Aorta (tissue), 5 donors: ENCODE results near the gene FBXL15. TPM values are rescaled to one million over a fixed set of nuclear protein-coding genes. Genes with fewer than 3 reads are reported as not detected.
A peak's percentile ranks its signal among the peaks of the same experiment; 100 is the strongest.

Experiments used
- ATAC-seq: fragments of 200-7000 bp; cut with Tn5 transposase; one replicate; pipeline ENCODE4 v1.9.1; 2022; ENCODE audit warnings: moderate library complexity; ENCODE audit not compliant: low FRiP score
- DNase-seq, 2 donors: peaks; one replicate each; pipeline ENCODE4 v3.0.0-alpha.2; 2020
- H3K27ac ChIP-seq, 2 donors: one replicate each; pipeline ENCODE4 v1.5.1; 2013; ENCODE audit warnings: low read length in 2 of 2, mild to moderate bottlenecking in 2 of 2, moderate library complexity in 2 of 2, control low read depth in 1 of 2, inconsistent platforms in 1 of 2, low read depth in 1 of 2
- H3K27me3 ChIP-seq, 2 donors: one replicate each; pipeline ENCODE4 v1.6.1; 2013; ENCODE audit warnings: control low read depth in 1 of 2, low read length in 1 of 2, mild to moderate bottlenecking in 1 of 2, moderate library complexity in 1 of 2; ENCODE audit not compliant: insufficient read depth in 2 of 2, control insufficient read depth in 1 of 2
- H3K36me3 ChIP-seq, 2 donors: one replicate each; pipeline ENCODE4 v1.6.1; 2013; ENCODE audit warnings: control low read depth in 1 of 2, low read length in 1 of 2, mild to moderate bottlenecking in 1 of 2; ENCODE audit not compliant: insufficient read depth in 2 of 2, control insufficient read depth in 1 of 2
- H3K4me1 ChIP-seq, 2 donors: one replicate each; pipeline ENCODE4 v1.6.1; 2013; ENCODE audit warnings: low read length in 2 of 2, control low read depth in 1 of 2, mild to moderate bottlenecking in 1 of 2, moderate library complexity in 1 of 2; ENCODE audit not compliant: insufficient read depth in 2 of 2, control insufficient read depth in 1 of 2
- H3K4me3 ChIP-seq, 2 donors: one replicate each; pipeline ENCODE4 v1.5.1; 2013; ENCODE audit warnings: low read length in 2 of 2, control low read depth in 1 of 2, mild to moderate bottlenecking in 1 of 2
- H3K9me3 ChIP-seq: one replicate; pipeline ENCODE4 v1.6.1; 2013; ENCODE audit warnings: mild to moderate bottlenecking, low read length; ENCODE audit not compliant: control insufficient read depth
- WGBS, 2 donors: extraction: QIAGEN DNeasy Blood & Tissue Kit; methylation state at CpG; one replicate each; pipeline ENCODE4 v1.1.7; 2013; 5-methylcytosine and 5-hydroxymethylcytosine counted together
- intact Hi-C, 2 donors: fragments of 100-400 bp; cut with DNase I; formaldehyde crosslinking; loops; one replicate each; pipeline versions ENCODE4 v1.14.2 to v1.15.0; 2022
- polyA plus RNA-seq, 2 donors: library from polyadenylated mRNA; stranded (reverse); fragments of 200-250 nt; gene quantifications; one replicate each; pipeline ENCODE4 v1.2.3, GENCODE V29; 2013
- total RNA-seq, 2 donors: library from RNA; stranded (reverse); fragmentation: NEBNext Ultra II Directional; extraction: Animal tissue kit (Norgen Biotek cat#: 25700); gene quantifications; one replicate each; pipeline ENCODE4 v1.2.1, GENCODE V29; 2021
- donor health status: healthy with polysubstance abuse.
- donor health status: Bipolar disorder and iron deficiency.
- donor health status: DM: no; HTN: no; CAD: no.
- donor health status: DM: no; HTN: no; CAD: no.
- donor health status: DM: yes; HTN: yes; CAD: no.

The FBXL15 gene
- total and polyA plus RNA-seq, 4 donors = 7.0 to 30.5 (median 10.4) TPM

DNA sequence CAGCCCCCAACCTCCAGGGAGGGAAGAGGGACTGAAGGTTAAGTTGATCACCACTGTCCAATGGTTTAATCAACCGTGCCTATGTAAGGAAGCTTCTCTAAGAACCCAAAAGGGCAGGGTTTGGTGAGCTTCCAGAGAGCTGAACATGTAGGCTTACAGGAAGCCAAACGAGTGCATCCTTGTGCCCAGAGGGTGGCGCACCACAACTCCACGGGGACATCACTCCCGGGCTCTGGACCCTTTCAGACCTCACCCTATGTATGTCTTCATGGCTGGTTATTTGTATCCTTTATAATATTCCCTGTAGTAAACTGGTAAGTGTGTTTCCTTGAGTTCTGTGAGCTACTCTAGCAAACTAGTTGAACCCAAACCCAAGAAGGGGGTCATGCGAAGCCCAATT, 36.6 kb upstream of the FBXL15 start:
- intact Hi-C loops = no loop called here
- Histone ChIP-seq H3K36me3 (peaks cover 0 to 14% of the 10 kb centered on the region in 2 donors), H3K4me3 (no peak overlapping the region), H3K4me1 (no peaks in the 10 kb centered on the region), H3K27me3 (no peaks in the 10 kb centered on the region), H3K27ac (no peak overlapping the region), H3K9me3 (no peaks in the 10 kb centered on the region)
- 43 to 46% methylated on average over 6 of the region's 6 CpGs for WGBS, 2 donors
- DNase-seq = no peak
- no peak for ATAC-seq

DNA sequence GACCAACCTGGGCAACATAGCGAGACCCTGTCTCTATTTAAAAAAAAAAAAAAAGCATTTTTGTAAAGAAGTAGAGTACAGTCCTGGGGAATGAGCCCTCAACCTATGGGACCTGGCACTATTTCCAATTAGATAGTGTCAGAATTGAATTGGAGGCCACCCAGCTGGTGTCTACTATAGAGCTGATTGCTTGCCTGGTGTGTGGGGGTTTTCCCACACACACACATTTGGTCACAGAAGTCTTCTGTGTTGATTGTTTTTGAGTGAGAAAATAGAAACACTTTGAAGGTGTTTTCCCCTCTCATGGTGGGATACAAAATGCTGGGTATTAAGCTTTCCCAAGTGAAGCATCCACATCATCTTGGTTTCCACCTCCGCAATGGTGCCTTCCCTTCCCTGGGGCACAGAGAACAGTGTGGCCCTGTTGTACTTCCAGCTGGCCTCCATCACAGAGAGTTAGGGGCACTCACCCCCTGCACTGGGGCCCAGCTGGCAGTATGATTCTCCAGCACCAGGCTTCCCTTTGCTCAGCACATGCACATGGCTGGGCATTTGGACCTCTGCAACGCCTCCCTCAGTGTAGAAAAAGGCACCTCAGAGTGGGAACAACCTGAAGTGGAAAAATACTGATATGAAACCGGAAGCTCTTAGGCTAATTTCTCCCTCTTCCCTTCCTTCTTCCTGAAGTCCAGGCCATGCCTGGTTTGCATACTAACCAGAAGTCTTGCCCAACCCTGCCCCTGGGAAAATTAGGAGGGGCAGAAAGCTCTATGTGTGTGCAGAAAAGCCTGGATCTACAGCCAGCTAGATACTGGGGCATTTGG, 35.8 kb upstream of the FBXL15 start:
- Histone ChIP-seq H3K27me3 (no peaks in the 10 kb centered on the region), H3K36me3 (peaks cover 0 to 8% of the 10 kb centered on the region in 2 donors), H3K27ac (no peak overlapping the region), H3K9me3 (no peaks in the 10 kb centered on the region), H3K4me3 (no peak overlapping the region), H3K4me1 (no peaks in the 10 kb centered on the region)
- intact Hi-C loops = no loop called here
- no peak for ATAC-seq
- 61 to 62% methylated on average over 4 of the region's 4 CpGs for WGBS, 2 donors
- DNase-seq = no peak

DNA sequence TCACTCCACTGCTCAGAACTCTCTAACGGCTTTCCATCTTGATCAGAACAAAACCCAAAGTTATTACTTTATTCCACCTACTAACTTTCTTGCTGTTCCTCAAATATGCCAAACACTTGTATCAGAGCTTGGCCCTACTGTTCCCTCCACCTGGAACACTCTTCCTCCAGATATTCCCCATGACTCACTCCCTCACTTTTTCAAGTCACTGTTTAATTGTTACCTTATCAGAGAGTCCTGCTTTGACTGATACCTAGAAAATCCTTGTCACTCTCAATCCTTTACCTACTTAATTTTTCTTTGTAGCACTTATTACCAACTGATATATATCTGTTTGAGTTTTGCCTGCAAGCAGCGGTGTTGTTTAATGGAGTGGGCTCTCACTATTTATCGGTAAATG, 30.7 kb upstream of the FBXL15 start:
- DNase-seq (no peak), ATAC-seq (no peak)
- no peaks in the 10 kb centered on the region for H3K9me3 ChIP-seq
- no peaks in the 10 kb centered on the region for H3K36me3 ChIP-seq
- intact Hi-C loops = loop anchor here in 1 of 2 donors (5.0 to 10.0 kb wide), 2 partner anchors 192 to 235 kb away; partner anchors contain the start of gene NOLC1
- no peaks in the 10 kb centered on the region for H3K4me1 ChIP-seq
- no peaks in the 10 kb centered on the region for H3K27me3 ChIP-seq
- no peak overlapping the region for H3K27ac ChIP-seq
- 87 to 96% methylated on average over 3 of the region's 3 CpGs for WGBS, 2 donors
- H3K4me3 ChIP-seq = no peak overlapping the region

DNA sequence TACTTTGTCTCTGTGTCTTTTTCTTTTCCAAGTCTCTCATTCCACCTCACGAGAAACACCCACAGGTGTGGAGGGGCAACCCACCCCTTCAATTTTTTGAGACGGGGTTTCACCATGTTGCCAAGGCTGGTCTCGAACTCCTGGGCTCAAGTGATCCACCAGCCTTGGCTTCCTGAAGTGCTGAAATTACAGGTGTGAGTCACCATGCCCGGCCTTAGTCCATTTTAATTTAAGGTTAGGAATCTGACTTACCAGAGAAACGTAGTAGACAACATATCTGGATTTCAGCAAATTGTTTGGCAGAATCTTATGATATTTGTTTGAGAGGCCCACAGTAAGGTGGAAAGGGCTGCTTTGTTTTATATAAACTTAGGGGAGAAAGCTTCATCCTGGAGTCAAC, 28.3 kb upstream of the FBXL15 start:
- no peak overlapping the region for H3K4me3 ChIP-seq
- DNase-seq (peak in 1 of 2 donors; percentile 1), ATAC-seq (no peak)
- H3K27me3 ChIP-seq = no peaks in the 10 kb centered on the region
- 86 to 92% methylated on average over 5 of the region's 5 CpGs for WGBS, 2 donors
- intact Hi-C loops = loop anchor here in 1 of 2 donors (5.0 to 10.0 kb wide), 2 partner anchors 190 to 238 kb away; partner anchors contain the start of gene NOLC1
- no peaks in the 10 kb centered on the region for H3K4me1 ChIP-seq
- H3K36me3 ChIP-seq = no peaks in the 10 kb centered on the region
- H3K27ac ChIP-seq = no peak overlapping the region
- H3K9me3 ChIP-seq = no peaks in the 10 kb centered on the region

DNA sequence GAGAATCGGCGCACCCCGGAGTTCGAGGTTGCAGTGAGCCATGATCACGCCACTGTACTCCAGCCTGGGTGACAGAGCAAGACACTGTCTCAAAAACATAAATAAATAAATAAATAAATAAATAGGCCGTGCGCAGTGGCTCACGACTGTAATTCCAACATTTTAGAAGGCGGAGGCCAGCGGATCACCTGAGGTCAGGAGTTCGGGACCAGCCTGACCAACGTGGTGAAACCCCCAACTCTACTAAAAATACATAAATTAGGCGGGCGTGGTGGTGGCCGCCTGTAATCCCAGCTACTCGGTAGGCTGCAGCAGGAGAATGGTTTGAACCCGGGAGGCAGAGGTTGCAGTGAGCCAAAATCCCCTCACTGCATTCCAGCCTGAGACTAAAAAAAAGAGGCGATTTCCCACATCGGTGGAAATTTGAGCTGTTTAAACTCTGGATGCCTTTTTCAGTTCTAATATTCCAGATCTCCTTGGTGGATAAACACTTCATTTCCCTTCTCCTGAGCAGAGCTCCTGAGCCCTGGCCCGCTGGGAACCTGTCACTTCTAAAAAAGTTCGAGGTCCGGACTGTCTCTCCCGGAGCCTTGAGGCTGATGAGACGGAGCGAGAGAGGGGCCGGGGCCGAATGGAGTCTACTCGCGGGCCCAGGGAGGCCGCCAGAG, 27.1 kb upstream of the FBXL15 start:
- intact Hi-C loops = loop anchor here in 1 of 2 donors (2.0 to 10.0 kb wide), 3 partner anchors 27 to 239 kb away; partner anchors contain the start of genes FBXL15 and NOLC1
- ATAC-seq = no peak
- Histone ChIP-seq H3K27ac (peak overlapping the region in 1 of 2 donors; percentile 21), H3K36me3 (no peaks in the 10 kb centered on the region), H3K4me1 (no peaks in the 10 kb centered on the region), H3K9me3 (no peaks in the 10 kb centered on the region), H3K27me3 (no peaks in the 10 kb centered on the region), H3K4me3 (peak overlapping the region in 1 of 2 donors; percentile 32)
- 33 to 36% methylated on average over 30 of the region's 30 CpGs for WGBS, 2 donors
- peak in 1 of 2 donors; percentile 68 for DNase-seq

DNA sequence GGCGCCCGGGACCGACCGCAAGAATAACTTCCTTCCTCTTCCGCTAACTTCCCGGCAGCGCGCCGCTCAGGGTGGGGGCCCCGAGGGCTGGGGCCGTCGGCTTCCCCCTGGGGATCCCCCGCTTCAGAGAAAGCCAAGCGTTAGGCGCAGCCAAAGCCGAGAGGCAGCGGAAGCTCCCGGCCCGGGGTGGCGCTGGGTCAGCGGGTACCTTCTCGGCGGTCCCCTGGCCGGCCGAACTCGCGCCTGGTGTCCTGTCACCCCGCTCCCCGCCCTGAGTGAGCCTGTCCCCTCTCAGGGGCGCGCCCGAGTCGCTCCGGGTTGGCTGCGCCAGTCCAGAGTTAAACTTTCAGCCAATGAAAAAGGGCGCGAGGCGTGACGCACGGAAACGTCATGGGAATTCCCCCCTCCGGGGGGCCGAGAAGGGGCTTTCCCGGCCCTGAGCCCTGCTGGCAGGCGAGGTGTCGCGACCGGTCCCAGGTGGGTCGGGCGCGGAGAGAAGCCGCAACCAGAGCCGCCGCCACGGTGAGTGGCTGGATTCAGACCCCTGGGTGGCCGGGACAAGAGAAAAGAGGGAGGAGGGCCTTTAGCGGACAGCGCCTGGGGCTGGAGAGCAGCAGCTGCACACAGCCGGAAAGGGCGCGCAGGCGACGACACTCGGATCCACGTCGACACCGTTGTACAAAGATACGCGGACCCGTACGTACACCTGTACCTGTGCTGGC, 26.4 kb upstream of the FBXL15 start:
- Histone ChIP-seq H3K4me1 (no peaks in the 10 kb centered on the region), H3K9me3 (no peaks in the 10 kb centered on the region), H3K36me3 (no peaks in the 10 kb centered on the region), H3K27ac (peak overlapping the region in 1 of 2 donors; percentile 64), H3K4me3 (peak overlapping the region; percentile 29 to 32), H3K27me3 (no peaks in the 10 kb centered on the region)
- WGBS, 2 donors = 0 to 1% methylated on average over 68 to 71 of the region's 71 CpGs
- intact Hi-C loops = loop anchor here in 1 of 2 donors (2.0 to 10.0 kb wide), 3 partner anchors 27 to 239 kb away; partner anchors contain the start of genes FBXL15 and NOLC1
- peak; percentile 95 for ATAC-seq
- DNase-seq = peak; percentile 98 to 99

DNA sequence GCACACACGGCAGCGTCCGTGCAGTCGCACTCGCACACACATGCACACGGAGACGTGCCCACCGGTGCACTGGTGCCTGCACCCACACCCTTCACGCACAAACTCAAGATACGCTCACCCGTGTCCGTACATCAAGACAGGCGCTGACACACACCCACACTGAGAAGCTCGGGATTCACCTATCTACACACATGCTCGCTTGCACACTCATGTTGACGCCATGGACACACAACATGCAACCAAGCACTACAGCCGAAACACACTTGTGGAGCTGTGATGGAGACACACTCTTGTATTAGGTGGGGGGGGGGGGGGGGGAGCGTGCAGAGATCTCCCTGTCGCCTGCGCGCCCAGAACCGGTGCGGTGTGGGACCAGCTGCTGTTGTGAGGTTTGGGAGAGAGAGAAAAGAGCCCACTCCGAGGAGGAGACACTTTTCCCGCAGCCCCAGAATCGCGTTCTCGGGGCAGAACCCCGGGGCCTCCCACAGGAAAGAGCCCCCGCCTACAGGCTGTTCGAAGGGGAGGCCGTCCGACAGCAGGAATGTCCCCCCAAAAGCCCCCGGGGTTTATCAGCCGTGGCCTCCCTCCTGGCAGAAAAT, 25.7 kb upstream of the FBXL15 start:
- WGBS, 2 donors = 0 to 1% methylated on average over 35 of the region's 35 CpGs
- intact Hi-C loops = loop anchor here (1.0 to 10.0 kb wide), 6 partner anchors 26 to 240 kb away; partner anchors contain the start of genes ACTR1A (in 1 of the 2), ELOVL3 (in 1 of the 2), FBXL15 (in 1 of the 2) and NOLC1 (in 1 of the 2)
- peak overlapping the region; percentile 51 to 64 for H3K27ac ChIP-seq
- ATAC-seq (peak; percentile 8), DNase-seq (peak in 1 of 2 donors; percentile 83)
- H3K36me3 ChIP-seq = no peaks in the 10 kb centered on the region
- no peaks in the 10 kb centered on the region for H3K9me3 ChIP-seq
- H3K4me1 ChIP-seq = no peaks in the 10 kb centered on the region
- no peaks in the 10 kb centered on the region for H3K27me3 ChIP-seq
- H3K4me3 ChIP-seq = peak overlapping the region; percentile 27 to 35
